Measurements from ENCODE around the gene GRM8. TPM values are rescaled to one million over a fixed set of nuclear protein-coding genes. Genes with fewer than 3 reads are reported as not detected.

The GRM8 gene
- total and polyA plus RNA-seq, 9 of the 15 experiments (the other 6 are each of a cell fraction or from before 2014, with no cell fraction given): 0.13 TPM; not detected in 7

GRCh38 chr7:126700807-126701604, 551.7 kb downstream of the GRM8 start (continued):
- TF ChIP-seq ZBED1 (IDR thresholded peaks at IDR 0.05) (no peak), ZNF584 (CRISPR knock-in tag; IDR thresholded peaks at IDR 0.05; ENCODE audit: low read depth) (no peak; the same call in 1 of the 2 replicates), FOXA3 (CRISPR knock-in tag; conservative IDR thresholded peaks at IDR 0.05 in 1 of 2, IDR thresholded peaks at IDR 0.05 in 1 of 2) (no peak), CREB3L1 (IDR thresholded peaks at IDR 0.05; ENCODE audit: borderline replicate concordance, low read depth) (peak; percentile 37; the same call in 1 of the 2 replicates), TCF7 (IDR thresholded peaks at IDR 0.05; ENCODE audit: borderline replicate concordance) (peak; percentile 92), CHCHD3 (CRISPR knock-in tag; IDR thresholded peaks at IDR 0.05) (no peak), ESRRB (CRISPR knock-in tag; IDR thresholded peaks at IDR 0.05; ENCODE audit: borderline replicate concordance) (no peak), KDM1A (IDR thresholded peaks at IDR 0.05) (peak; percentile 87 to 89), FOXM1 (IDR thresholded peaks at IDR 0.05; ENCODE audit: low read depth) (peak; percentile 70), FOXM1 (CRISPR knock-in tag; IDR thresholded peaks at IDR 0.05; ENCODE audit: low read depth) (no peak), RNF2 (IDR thresholded peaks at IDR 0.05) (peak; percentile 99), ZNF174 (CRISPR knock-in tag; IDR thresholded peaks at IDR 0.05) (0 out of 2 replicates have a peak, but pooled peaks have one; percentile 36), TCF7L2 (IDR thresholded peaks at IDR 0.05; ENCODE audit: low read depth, low read length) (no peak), ZNF583 (CRISPR knock-in tag; IDR thresholded peaks at IDR 0.05) (no peak), ATF3 (IDR thresholded peaks at IDR 0.05) (peak; percentile 97), ATF3 (CRISPR knock-in tag; conservative IDR thresholded peaks at IDR 0.05) (peak; percentile 78), COPS2 (conservative IDR thresholded peaks at IDR 0.05) (no peak), NEUROD1 (IDR thresholded peaks at IDR 0.05; ENCODE audit: borderline replicate concordance, low read depth, low read length, partially characterized antibody) (peak; percentile 93)
- TF ChIP-seq, protein P1, sequence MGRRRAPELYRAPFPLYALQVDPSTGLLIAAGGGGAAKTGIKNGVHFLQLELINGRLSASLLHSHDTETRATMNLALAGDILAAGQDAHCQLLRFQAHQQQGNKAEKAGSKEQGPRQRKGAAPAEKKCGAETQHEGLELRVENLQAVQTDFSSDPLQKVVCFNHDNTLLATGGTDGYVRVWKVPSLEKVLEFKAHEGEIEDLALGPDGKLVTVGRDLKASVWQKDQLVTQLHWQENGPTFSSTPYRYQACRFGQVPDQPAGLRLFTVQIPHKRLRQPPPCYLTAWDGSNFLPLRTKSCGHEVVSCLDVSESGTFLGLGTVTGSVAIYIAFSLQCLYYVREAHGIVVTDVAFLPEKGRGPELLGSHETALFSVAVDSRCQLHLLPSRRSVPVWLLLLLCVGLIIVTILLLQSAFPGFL (CRISPR knock-in tag; IDR thresholded peaks at IDR 0.05): no peak
- TF ChIP-seq, protein P2, sequence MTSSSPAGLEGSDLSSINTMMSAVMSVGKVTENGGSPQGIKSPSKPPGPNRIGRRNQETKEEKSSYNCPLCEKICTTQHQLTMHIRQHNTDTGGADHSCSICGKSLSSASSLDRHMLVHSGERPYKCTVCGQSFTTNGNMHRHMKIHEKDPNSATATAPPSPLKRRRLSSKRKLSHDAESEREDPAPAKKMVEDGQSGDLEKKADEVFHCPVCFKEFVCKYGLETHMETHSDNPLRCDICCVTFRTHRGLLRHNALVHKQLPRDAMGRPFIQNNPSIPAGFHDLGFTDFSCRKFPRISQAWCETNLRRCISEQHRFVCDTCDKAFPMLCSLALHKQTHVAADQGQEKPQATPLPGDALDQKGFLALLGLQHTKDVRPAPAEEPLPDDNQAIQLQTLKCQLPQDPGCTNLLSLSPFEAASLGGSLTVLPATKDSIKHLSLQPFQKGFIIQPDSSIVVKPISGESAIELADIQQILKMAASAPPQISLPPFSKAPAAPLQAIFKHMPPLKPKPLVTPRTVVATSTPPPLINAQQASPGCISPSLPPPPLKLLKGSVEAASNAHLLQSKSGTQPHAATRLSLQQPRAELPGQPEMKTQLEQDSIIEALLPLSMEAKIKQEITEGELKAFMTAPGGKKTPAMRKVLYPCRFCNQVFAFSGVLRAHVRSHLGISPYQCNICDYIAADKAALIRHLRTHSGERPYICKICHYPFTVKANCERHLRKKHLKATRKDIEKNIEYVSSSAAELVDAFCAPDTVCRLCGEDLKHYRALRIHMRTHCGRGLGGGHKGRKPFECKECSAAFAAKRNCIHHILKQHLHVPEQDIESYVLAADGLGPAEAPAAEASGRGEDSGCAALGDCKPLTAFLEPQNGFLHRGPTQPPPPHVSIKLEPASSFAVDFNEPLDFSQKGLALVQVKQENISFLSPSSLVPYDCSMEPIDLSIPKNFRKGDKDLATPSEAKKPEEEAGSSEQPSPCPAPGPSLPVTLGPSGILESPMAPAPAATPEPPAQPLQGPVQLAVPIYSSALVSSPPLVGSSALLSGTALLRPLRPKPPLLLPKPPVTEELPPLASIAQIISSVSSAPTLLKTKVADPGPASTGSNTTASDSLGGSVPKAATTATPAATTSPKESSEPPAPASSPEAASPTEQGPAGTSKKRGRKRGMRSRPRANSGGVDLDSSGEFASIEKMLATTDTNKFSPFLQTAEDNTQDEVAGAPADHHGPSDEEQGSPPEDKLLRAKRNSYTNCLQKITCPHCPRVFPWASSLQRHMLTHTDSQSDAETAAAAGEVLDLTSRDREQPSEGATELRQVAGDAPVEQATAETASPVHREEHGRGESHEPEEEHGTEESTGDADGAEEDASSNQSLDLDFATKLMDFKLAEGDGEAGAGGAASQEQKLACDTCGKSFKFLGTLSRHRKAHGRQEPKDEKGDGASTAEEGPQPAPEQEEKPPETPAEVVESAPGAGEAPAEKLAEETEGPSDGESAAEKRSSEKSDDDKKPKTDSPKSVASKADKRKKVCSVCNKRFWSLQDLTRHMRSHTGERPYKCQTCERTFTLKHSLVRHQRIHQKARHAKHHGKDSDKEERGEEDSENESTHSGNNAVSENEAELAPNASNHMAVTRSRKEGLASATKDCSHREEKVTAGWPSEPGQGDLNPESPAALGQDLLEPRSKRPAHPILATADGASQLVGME (CRISPR knock-in tag; IDR thresholded peaks at IDR 0.05): no peak

Data from K562 (cell line).